ENCODE measurements around the gene VSIG10L. TPM values are rescaled to one million over a fixed set of nuclear protein-coding genes. Genes with fewer than 3 reads are reported as not detected.

The VSIG10L gene
- total RNA-seq, 1 experiment from 2014 or later = 4.6 TPM

- Histone ChIP-seq H3K4me2 (ENCODE audit: low read length) (peak overlapping the region; percentile 88), H3K9ac (ENCODE audit: low read length) (peak overlapping the region; percentile 96), H3K27me3 (ENCODE audit: insufficient read depth, low read length) (no peaks in the 10 kb centered on the region), H3K9me2 (ENCODE audit: insufficient read depth) (no peaks in the 10 kb centered on the region), H4K20me1 (ENCODE audit: insufficient read depth) (no peaks in the 10 kb centered on the region), H3K36me3 (ENCODE audit: control insufficient read depth in 1 of 2, insufficient read depth in 2 of 2, low read length in 2 of 2) (no peaks in the 10 kb centered on the region), H3K79me2 (ENCODE audit: insufficient read depth, low read length) (peaks cover 53% of the 10 kb centered on the region), H3K27ac (ENCODE audit: low read depth, low read length) (peak overlapping the region; percentile 68), H3K9me3 (ENCODE audit: control insufficient read depth in 1 of 2, insufficient read depth in 1 of 2, low read depth in 1 of 2, low read length in 2 of 2) (no peaks in the 10 kb centered on the region), H3K4me3 (replicated peaks in 1 of 2; ENCODE audit: low read depth in 1 of 2, low read length in 2 of 2) (peak overlapping the region; percentile 78 to 94), H3K4me1 (ENCODE audit: control insufficient read depth in 1 of 2, insufficient read depth in 2 of 2, low read length in 2 of 2) (peaks cover 38 to 60% of the 10 kb centered on the region in 2 experiments), H2AFZ (ENCODE audit: low read depth, low read length, poor library complexity, severe bottlenecking) (no peak overlapping the region)
- no TSS peak for BruUV-seq (replicated peaks)
- RAD21 ChIA-PET (ENCODE audit: low non-redundant PET in 1 of 2, low total read pairs in 2 of 2, uncharacterized antibody in 2 of 2, unreplicated experiment in 2 of 2) = interaction anchor here in 1 of 2 experiments (0.5 kb wide), 1 partner anchor 296 kb away, joined by 3 read pairs; no protein-coding TSS in a partner anchor
- DNase-seq (ENCODE audit: low read depth, low spot score) (no peak), ATAC-seq (no peak)
- CTCF ChIA-PET = no interaction called here
- intact Hi-C loops (cut with micrococcal nuclease) = no loop called here
- POLR2A ChIA-PET = no interaction called here
- TF ChIP-seq SIN3A (IDR thresholded peaks at IDR 0.05; ENCODE audit: low read depth) (no peak), POLR2AphosphoS5 (IDR thresholded peaks at IDR 0.05; ENCODE audit: low read depth, low read length) (no peak), TCF7L2 (IDR thresholded peaks at IDR 0.05; ENCODE audit: borderline replicate concordance, extremely low read depth, insufficient read depth, insufficient read length) (no peak), ELF1 (IDR thresholded peaks at IDR 0.05; ENCODE audit: borderline replicate concordance, low read depth) (no peak), ZBTB33 (IDR thresholded peaks at IDR 0.05; ENCODE audit: extremely low read depth, insufficient replicate concordance, low read length) (no peak), YY1 (IDR thresholded peaks at IDR 0.05; ENCODE audit: extremely low read depth, insufficient replicate concordance, low read depth, low read length) (no peak), POLR2A (IDR thresholded peaks at IDR 0.05; ENCODE audit: borderline replicate concordance, extremely low read depth, insufficient read depth, insufficient read length) (no peak), SRF (IDR thresholded peaks at IDR 0.05; ENCODE audit: low read depth) (no peak), ZFX (IDR thresholded peaks at IDR 0.05) (no peak), FOSL1 (IDR thresholded peaks at IDR 0.05; ENCODE audit: low read depth) (no peak)
- TF ChIP-seq, protein P1, sequence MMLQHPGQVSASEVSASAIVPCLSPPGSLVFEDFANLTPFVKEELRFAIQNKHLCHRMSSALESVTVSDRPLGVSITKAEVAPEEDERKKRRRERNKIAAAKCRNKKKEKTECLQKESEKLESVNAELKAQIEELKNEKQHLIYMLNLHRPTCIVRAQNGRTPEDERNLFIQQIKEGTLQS (IDR thresholded peaks at IDR 0.05) = no peak
- TF ChIP-seq, protein P2, sequence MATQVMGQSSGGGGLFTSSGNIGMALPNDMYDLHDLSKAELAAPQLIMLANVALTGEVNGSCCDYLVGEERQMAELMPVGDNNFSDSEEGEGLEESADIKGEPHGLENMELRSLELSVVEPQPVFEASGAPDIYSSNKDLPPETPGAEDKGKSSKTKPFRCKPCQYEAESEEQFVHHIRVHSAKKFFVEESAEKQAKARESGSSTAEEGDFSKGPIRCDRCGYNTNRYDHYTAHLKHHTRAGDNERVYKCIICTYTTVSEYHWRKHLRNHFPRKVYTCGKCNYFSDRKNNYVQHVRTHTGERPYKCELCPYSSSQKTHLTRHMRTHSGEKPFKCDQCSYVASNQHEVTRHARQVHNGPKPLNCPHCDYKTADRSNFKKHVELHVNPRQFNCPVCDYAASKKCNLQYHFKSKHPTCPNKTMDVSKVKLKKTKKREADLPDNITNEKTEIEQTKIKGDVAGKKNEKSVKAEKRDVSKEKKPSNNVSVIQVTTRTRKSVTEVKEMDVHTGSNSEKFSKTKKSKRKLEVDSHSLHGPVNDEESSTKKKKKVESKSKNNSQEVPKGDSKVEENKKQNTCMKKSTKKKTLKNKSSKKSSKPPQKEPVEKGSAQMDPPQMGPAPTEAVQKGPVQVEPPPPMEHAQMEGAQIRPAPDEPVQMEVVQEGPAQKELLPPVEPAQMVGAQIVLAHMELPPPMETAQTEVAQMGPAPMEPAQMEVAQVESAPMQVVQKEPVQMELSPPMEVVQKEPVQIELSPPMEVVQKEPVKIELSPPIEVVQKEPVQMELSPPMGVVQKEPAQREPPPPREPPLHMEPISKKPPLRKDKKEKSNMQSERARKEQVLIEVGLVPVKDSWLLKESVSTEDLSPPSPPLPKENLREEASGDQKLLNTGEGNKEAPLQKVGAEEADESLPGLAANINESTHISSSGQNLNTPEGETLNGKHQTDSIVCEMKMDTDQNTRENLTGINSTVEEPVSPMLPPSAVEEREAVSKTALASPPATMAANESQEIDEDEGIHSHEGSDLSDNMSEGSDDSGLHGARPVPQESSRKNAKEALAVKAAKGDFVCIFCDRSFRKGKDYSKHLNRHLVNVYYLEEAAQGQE (IDR thresholded peaks at IDR 0.05; ENCODE audit: low read depth) = no peak
- TF ChIP-seq, protein P3, sequence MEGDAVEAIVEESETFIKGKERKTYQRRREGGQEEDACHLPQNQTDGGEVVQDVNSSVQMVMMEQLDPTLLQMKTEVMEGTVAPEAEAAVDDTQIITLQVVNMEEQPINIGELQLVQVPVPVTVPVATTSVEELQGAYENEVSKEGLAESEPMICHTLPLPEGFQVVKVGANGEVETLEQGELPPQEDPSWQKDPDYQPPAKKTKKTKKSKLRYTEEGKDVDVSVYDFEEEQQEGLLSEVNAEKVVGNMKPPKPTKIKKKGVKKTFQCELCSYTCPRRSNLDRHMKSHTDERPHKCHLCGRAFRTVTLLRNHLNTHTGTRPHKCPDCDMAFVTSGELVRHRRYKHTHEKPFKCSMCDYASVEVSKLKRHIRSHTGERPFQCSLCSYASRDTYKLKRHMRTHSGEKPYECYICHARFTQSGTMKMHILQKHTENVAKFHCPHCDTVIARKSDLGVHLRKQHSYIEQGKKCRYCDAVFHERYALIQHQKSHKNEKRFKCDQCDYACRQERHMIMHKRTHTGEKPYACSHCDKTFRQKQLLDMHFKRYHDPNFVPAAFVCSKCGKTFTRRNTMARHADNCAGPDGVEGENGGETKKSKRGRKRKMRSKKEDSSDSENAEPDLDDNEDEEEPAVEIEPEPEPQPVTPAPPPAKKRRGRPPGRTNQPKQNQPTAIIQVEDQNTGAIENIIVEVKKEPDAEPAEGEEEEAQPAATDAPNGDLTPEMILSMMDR (IDR thresholded peaks at IDR 0.05 in 2 of 3, conservative IDR thresholded peaks at IDR 0.05 in 1 of 3; ENCODE audit: borderline replicate concordance in 1 of 3, insufficient read depth in 1 of 3, low read depth in 2 of 3, low read length in 2 of 3) = no peak
These were observed 23.4 kb upstream of the VSIG10L start for GRCh38 chr19:51365211-51365964.

Data from HCT116 (cell line).